ENCODE data around the gene NPAS1.
A peak's percentile ranks its signal among the peaks of the same experiment; 100 is the strongest.
"Not testable (repeated sequence)": the region's sequence is repeated elsewhere in the genome, so short reads cannot be mapped to it uniquely, and the experiment has no call there.

The NPAS1 gene

GRCh38 chr19:47044946-47045866, 25.6 kb downstream of the NPAS1 start:
- H3K36me3 Mint-ChIP-seq: peaks cover 13% of the 10 kb centered on the region
- H3K9me3 Mint-ChIP-seq: no peaks in the 10 kb centered on the region
- no peak overlapping the region for H3K4me3 Mint-ChIP-seq
- peaks cover 22% of the 10 kb centered on the region for H3K4me1 Mint-ChIP-seq
- DNase-seq (ENCODE audit: low spot score in 2 of 2) (no peak), ATAC-seq (no peak)
- no peak overlapping the region for H3K27ac Mint-ChIP-seq

GRCh38 chr19:47045867-47046470, 26.3 kb downstream of the NPAS1 start:
- ATAC-seq (no peak), DNase-seq (ENCODE audit: low spot score in 2 of 2) (no peak)
- Mint-ChIP-seq H3K36me3 (peaks cover 13% of the 10 kb centered on the region), H3K9me3 (no peaks in the 10 kb centered on the region), H3K27ac (no peak overlapping the region), H3K4me1 (peaks cover 22% of the 10 kb centered on the region), H3K4me3 (no peak overlapping the region)

DNA sequence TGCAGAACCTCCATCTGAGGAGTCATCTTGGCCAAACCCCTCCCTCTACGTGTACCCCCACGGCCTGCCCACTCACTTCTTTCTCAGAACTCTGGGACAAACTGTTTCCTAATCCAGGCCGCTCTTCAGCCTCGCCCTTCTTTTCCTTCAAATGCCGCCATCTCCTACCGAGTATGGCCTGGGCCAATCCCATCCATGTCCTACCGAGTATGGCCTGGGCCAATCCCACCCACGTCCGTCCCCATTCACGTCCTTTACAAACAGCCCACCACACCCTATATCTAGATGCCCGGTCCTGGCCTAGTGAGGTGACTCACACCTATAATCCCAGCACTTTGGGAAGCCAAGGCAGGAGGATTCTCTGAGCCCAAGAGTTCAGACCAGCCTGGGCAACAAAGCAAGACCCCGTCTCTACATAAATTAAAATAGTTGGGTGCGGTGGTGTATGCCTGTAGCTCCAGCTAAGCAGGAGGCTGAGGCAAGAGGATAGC, 27.7 kb downstream of the NPAS1 start:
- Mint-ChIP-seq H3K4me3 (peak overlapping the region; percentile 94), H3K36me3 (peaks cover 13% of the 10 kb centered on the region), H3K27ac (peak overlapping the region; percentile 88), H3K9me3 (no peaks in the 10 kb centered on the region), H3K4me1 (peaks cover 22% of the 10 kb centered on the region)
- DNase-seq (ENCODE audit: low spot score in 2 of 2) (no peak), ATAC-seq (no peak)

- Mint-ChIP-seq H3K36me3 (peaks cover 13% of the 10 kb centered on the region), H3K9me3 (no peaks in the 10 kb centered on the region), H3K27ac (peak overlapping the region; percentile 88), H3K4me3 (peak overlapping the region; percentile 94), H3K4me1 (peaks cover 22% of the 10 kb centered on the region)
- ATAC-seq (peak; percentile 73), DNase-seq (ENCODE audit: low spot score in 2 of 2) (peak; percentile 56 to 91)
Observed at GRCh38 chr19:47047763-47048405, 28.2 kb downstream of the NPAS1 start.

DNA sequence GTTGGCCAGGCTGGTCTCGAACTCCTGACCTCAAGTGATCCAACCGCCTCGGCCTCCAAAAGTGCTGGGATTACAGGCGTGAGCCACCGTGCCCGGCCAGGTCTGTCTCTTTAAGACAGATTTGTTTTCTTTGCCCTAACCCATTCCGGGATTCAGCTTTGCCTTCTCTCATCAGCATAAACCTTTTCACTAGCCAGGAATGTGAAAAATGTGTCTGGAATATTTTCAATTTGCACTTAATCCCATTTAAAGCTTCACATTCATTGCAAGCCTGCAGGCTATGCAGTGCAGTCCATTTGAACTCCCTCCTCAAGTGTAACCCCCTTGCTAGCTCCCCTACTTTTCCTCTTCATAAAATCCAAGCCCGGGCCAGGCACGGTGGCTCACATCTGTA, 29.7 kb downstream of the NPAS1 start:
- DNase-seq (ENCODE audit: low spot score in 2 of 2) (no peak), ATAC-seq (no peak)
- Mint-ChIP-seq H3K27ac (peak overlapping the region; percentile 88), H3K4me3 (peak overlapping the region; percentile 94), H3K9me3 (no peaks in the 10 kb centered on the region), H3K4me1 (peaks cover 22% of the 10 kb centered on the region), H3K36me3 (peaks cover 7% of the 10 kb centered on the region)

DNA sequence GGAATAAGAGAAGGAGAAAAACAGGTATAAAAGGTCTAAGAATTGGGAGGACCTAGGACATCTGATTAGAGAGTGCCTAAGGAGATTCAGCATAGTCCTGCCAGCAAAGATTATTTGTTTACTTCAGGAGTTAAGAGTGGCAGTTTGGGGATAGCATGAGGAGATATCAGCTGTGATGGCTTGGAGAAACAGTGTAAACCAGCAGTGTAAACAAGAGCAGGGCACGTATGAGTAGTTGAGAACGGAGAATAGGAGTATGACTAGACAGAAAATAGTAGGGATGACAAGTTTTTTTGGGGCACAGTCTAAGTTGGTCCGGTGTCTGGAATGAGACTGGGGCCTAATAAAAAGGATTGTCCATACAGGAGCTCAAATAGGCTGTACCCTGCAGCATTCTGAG, 30.9 kb downstream of the NPAS1 start:
- not testable (repeated sequence) for DNase-seq (ENCODE audit: low spot score in 2 of 2); ATAC-seq; H3K27ac Mint-ChIP-seq; H3K4me3 Mint-ChIP-seq; H3K36me3 Mint-ChIP-seq; H3K9me3 Mint-ChIP-seq
- peaks cover 22% of the 10 kb centered on the region for H3K4me1 Mint-ChIP-seq

- Mint-ChIP-seq H3K36me3 (no peaks in the 10 kb centered on the region), H3K4me3 (no peak overlapping the region)
- no peak for ATAC-seq
Observed at GRCh38 chr19:47056411-47056810, 36.8 kb downstream of the NPAS1 start.

DNA sequence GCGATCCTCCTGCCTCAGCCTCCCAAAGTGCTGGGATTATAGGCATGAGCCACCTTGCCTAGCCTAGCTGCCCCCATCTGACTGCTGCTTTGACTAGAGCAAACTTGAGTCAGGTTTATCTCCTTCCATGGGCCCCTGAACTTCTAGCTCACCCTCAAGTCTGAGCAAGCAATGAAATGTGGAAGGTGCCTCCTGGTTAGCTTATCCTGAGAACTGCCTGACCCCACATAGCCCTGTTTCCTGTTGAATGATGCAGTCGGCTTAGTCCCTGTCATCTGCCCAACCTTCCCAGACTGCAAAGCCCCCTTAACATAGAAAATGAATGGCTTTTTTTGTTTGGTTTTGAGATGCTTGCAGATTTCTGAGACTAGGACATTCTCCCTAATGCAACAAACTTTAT, 37.7 kb downstream of the NPAS1 start:
- no peak overlapping the region for H3K4me3 Mint-ChIP-seq
- H3K36me3 Mint-ChIP-seq: no peaks in the 10 kb centered on the region
- H3K9me3 Mint-ChIP-seq: no peaks in the 10 kb centered on the region
- ATAC-seq: no peak
- H3K4me1 Mint-ChIP-seq: no peaks in the 10 kb centered on the region
- H3K27ac Mint-ChIP-seq: no peak overlapping the region
- no peak for DNase-seq (ENCODE audit: low spot score in 2 of 2)

More at GRCh38 chr19:47056411-47056810, 36.8 kb downstream of the NPAS1 start:
- Mint-ChIP-seq H3K4me1 (no peaks in the 10 kb centered on the region), H3K27ac (no peak overlapping the region), H3K9me3 (no peaks in the 10 kb centered on the region)
- no peak for DNase-seq (ENCODE audit: low spot score in 2 of 2)

DNA sequence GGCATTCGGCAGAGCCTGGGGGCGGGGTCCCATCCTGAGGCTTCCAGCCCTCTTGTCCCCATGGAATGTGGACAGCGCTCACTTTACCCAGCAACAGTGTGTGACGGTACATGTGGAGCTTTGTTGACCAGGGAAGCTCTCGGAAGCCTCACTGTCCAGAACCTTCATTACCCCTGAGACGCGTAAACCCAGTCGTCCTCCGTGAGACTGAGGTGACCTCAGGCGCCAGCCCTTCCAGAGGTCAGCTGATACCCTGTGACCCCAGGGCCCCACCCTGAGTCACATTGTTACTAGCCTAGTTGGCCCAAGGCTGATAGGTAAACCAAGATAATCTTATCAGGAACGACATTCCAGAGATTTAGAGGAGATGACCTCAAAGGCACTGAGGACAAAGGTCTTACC, 39.0 kb downstream of the NPAS1 start:
- no peak for DNase-seq (ENCODE audit: low spot score in 2 of 2)
- Mint-ChIP-seq H3K27ac (no peak overlapping the region), H3K36me3 (peaks cover 4% of the 10 kb centered on the region), H3K4me3 (no peak overlapping the region), H3K4me1 (no peaks in the 10 kb centered on the region), H3K9me3 (no peaks in the 10 kb centered on the region)
- no peak for ATAC-seq

DNA sequence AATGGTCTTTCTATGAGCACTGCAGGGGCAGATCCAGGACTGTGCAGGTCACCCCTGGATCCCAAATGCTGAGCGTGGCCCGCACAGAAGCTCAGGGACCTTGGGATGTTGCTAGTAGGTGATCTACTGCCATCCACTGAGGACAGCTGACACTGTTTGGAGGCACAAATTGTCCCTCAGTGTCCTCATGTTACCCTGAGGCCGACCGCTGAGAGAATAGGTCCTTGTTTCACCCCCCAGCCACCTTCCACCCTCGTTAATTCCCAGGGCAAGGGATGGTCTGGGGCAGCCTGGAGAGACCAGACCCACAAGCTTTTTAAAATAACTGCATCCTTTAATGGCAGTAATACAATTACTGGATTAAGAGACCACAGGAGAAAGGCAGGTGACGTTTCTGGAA, 44.2 kb downstream of the NPAS1 start:
- Mint-ChIP-seq H3K27ac (no peak overlapping the region), H3K9me3 (no peaks in the 10 kb centered on the region), H3K36me3 (peaks cover 52% of the 10 kb centered on the region)

DNA sequence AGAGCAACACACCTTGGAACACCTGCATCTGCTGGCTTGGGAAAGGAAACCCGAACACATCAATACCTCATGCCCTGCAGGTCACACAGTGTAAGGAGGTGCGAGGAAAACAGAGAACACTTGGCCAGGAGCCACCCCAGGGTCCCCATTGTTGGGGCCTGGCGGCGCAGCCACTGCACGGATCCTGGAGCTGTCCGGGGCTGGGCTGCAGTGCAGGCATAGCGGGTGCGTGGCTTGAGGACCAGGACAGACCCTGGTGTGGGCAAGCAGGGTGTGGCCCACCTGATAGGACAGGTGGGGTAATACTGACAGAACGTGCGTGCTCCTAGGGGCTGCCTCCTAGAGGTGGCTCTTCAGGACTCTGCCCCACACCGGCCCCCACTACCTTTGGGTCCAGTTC, 45.6 kb downstream of the NPAS1 start:
- ATAC-seq (no peak), DNase-seq (ENCODE audit: low spot score in 2 of 2) (no peak)
- Mint-ChIP-seq H3K4me1 (peaks cover 2% of the 10 kb centered on the region), H3K9me3 (no peaks in the 10 kb centered on the region), H3K36me3 (peaks cover 65% of the 10 kb centered on the region), H3K27ac (no peak overlapping the region), H3K4me3 (no peak overlapping the region)

More for the DNA sequence above, 44.2 kb downstream of the NPAS1 start:
- no peaks in the 10 kb centered on the region for H3K4me1 Mint-ChIP-seq
- DNase-seq (ENCODE audit: low spot score in 2 of 2): no peak
- ATAC-seq: no peak
- H3K4me3 Mint-ChIP-seq: no peak overlapping the region

DNA sequence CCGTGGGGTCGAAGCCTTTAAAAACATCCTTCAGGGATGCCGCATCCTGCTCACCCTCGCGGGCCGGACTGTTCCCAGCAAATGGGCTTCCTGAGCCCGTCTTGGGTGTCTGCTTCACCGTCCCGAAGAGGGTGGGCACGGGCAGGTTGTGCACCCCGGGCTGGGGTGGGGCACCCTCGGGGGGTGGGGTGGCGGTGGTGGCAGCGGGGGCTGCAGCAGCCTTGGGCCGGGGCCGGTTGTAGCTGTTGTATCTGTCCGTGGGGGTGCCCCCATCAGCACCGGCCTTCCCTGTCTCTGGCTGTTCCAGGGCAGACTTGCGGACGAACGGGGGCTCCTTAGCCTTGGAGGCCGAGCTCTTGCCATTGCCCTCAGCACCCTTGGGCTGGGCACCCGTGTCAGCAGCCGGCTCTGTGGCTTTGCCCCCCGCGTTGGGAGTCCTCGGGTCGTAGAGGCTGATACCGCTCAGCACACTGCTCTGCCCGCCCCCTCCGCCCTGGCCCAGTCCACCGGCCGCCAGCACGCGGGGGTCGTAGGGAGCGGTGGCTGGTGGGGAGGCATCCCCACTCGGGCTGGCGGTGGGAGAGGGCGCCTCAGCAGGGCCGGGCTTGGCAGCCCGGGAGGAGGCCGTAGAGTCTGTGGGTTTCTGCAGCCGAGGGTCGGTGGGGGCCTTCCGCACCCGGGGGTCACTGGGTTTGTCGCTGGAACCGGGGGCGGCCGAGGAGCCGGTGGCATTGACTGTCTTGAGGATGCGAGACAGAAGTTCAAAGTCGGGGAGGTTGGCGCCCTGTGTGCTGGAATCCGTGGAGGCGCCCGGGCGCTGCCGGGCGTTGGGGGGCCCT, 47.0 kb downstream of the NPAS1 start:
- peaks cover 79% of the 10 kb centered on the region for H3K36me3 Mint-ChIP-seq
- H3K4me3 Mint-ChIP-seq: no peak overlapping the region
- peaks cover 12% of the 10 kb centered on the region for H3K4me1 Mint-ChIP-seq
- H3K27ac Mint-ChIP-seq: no peak overlapping the region
- no peak for DNase-seq (ENCODE audit: low spot score in 2 of 2)
- ATAC-seq: no peak
- H3K9me3 Mint-ChIP-seq: no peaks in the 10 kb centered on the region

GRCh38 chr19:47067215-47067847, 47.7 kb downstream of the NPAS1 start:
- peaks cover 12% of the 10 kb centered on the region for H3K4me1 Mint-ChIP-seq
- ATAC-seq (no peak), DNase-seq (ENCODE audit: low spot score in 2 of 2) (no peak)
- no peak overlapping the region for H3K4me3 Mint-ChIP-seq
- H3K27ac Mint-ChIP-seq: peak overlapping the region; percentile 17
- H3K9me3 Mint-ChIP-seq: no peaks in the 10 kb centered on the region
- H3K36me3 Mint-ChIP-seq: peaks cover 85% of the 10 kb centered on the region

DNA sequence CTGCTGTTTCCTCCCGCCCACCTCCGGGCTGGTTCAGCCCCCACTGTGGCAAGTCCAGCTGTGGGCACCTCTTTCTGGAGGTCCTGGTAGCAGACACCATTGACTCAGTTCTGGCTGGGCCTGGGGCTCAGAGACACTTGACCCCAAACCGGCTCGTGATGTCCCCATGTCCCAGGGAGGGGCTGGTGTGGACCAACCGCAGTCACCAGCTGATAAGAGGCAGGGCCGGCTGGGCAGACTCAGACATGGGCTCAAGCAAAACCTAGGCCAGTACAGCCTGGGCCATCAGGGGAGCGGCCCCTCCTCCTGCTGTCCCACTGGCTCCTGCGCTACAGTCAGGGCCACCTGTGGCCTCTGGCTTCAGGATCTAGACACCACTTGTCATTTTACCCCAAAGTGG, 48.6 kb downstream of the NPAS1 start:
- no peak overlapping the region for H3K4me3 Mint-ChIP-seq
- no peaks in the 10 kb centered on the region for H3K9me3 Mint-ChIP-seq
- peak; percentile 9 for ATAC-seq
- DNase-seq (ENCODE audit: low spot score in 2 of 2): no peak
- peaks cover 94% of the 10 kb centered on the region for H3K36me3 Mint-ChIP-seq
- H3K27ac Mint-ChIP-seq: peak overlapping the region; percentile 17
- peaks cover 12% of the 10 kb centered on the region for H3K4me1 Mint-ChIP-seq
